GM12874 (cell line): Measurements from ENCODE around the gene CAPN11.

Source experiments
- TF ChIP-seq, protein P1 (sequence below): IDR thresholded peaks from 2 replicates; pipeline ENCODE4 v1.5.1; 2011; ENCODE audit warnings: low read depth, mild to moderate bottlenecking, control low read depth, low read length, moderate library complexity; ENCODE audit not compliant: insufficient read depth

The CAPN11 gene

DNA sequence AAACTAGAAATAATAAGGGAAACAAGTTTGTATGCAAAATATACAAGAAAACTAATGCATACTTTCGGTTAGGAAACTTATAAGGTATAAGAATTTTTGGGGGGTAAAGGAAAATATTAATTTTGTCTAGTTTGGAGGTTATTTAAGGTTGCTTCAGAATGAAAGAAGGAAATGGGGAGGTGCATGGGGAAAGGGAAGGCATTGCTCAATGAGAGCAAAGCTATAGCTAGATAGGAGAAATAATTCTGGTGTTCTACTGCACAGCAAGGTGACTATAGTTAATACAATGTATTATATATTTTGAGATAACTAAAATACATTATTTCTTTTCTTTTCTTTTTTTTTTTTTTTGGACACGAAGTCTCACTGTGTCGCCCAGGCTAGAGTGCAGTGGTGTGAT, 52.7 kb downstream of the CAPN11 start:
- TF ChIP-seq, protein P1, sequence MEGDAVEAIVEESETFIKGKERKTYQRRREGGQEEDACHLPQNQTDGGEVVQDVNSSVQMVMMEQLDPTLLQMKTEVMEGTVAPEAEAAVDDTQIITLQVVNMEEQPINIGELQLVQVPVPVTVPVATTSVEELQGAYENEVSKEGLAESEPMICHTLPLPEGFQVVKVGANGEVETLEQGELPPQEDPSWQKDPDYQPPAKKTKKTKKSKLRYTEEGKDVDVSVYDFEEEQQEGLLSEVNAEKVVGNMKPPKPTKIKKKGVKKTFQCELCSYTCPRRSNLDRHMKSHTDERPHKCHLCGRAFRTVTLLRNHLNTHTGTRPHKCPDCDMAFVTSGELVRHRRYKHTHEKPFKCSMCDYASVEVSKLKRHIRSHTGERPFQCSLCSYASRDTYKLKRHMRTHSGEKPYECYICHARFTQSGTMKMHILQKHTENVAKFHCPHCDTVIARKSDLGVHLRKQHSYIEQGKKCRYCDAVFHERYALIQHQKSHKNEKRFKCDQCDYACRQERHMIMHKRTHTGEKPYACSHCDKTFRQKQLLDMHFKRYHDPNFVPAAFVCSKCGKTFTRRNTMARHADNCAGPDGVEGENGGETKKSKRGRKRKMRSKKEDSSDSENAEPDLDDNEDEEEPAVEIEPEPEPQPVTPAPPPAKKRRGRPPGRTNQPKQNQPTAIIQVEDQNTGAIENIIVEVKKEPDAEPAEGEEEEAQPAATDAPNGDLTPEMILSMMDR = no peak

DNA sequence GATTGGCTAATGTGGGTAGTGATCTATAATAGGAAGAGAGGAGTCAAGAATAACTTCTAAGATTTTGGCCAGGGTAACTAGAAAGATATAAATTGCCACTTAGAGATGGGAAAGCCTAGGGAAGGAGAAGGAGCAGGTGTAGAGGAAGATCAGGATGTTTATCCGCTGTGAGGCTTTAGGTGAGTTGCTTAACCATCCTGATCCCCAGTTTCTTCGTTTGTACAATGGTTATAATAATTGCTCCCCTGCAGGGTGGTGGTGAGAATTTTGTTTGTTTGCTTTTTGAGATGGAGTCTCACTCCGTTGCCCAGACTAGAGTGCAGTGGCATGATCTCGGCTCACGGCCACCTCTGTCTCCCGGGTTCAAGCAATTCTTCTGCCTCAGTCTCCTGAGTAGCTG, 55.7 kb downstream of the CAPN11 start:
- TF ChIP-seq, protein P1 = no peak

DNA sequence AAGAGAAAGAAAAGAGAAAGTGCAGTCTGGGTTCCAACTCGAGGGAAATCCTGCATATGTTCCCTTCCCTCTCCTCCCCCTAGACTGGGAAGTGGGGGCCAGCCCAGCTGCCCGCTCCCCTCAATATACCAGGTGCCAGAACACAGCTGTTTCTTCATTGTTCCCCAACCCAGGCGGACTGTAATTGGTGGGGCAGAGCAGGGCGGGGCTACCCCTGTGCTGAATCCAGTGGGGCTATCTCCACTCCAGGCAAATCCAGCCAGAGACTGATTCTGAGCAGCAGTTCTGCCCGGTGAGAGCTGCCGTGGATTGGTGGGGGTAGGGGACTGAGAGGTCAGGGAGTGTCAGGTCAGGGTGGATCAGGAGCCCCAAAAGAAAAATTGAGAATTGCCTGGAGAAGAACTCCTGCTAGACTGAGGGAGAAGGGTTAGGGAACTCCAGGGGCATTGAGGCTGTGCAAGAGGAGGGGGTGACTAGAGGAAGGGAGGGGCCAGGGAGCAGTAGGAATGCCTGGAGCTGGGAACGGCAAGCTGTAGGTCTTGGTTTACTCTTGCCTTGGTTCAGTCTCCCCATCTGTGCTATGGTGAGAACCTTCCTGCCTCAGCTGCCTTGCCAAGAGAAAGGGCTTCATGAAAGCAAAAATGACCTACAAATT, 58.2 kb downstream of the CAPN11 start, which contains the start of gene MYMX:
TSS of gene MYMX (plus strand) at position 250 of the 655 bp plus-strand sequence. CDS start 546 bp downstream, outside the sequence.
- TF ChIP-seq, protein P1 = no peak

DNA sequence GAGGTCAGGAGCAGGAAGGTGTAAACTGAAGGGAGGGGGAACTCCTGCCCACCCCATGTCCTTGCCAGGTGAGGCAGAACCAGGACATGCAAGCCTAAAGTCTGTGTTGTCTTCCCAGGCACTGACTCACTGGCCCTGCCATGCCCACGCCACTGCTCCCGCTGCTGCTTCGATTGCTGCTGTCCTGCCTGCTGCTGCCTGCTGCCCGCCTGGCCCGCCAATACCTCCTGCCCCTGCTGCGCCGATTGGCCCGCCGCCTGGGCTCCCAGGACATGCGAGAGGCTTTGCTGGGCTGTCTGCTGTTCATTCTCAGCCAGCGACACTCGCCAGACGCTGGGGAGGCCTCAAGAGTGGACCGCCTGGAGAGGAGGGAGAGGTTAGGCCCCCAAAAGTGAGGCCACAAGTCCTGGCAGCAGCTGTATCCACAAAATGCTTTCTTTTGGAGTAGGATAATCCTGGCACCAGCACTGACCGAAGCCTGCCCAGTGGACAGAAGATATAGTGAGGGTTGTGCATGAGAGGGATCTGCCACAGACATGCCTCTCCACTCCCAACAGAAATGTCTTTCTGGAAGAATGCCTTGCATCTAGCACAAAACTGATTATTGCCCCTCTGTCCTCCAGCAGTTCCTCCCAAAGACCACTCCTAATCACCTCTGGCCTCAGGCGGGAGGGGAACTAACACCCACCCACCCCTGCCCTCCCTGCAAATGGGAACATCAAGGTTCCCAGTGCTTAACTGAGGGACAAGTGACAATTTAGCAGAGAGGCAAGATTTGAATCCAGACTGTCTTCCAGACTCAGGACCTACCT, 58.9 kb downstream of the CAPN11 start:
- TF ChIP-seq, protein P1 = no peak

DNA sequence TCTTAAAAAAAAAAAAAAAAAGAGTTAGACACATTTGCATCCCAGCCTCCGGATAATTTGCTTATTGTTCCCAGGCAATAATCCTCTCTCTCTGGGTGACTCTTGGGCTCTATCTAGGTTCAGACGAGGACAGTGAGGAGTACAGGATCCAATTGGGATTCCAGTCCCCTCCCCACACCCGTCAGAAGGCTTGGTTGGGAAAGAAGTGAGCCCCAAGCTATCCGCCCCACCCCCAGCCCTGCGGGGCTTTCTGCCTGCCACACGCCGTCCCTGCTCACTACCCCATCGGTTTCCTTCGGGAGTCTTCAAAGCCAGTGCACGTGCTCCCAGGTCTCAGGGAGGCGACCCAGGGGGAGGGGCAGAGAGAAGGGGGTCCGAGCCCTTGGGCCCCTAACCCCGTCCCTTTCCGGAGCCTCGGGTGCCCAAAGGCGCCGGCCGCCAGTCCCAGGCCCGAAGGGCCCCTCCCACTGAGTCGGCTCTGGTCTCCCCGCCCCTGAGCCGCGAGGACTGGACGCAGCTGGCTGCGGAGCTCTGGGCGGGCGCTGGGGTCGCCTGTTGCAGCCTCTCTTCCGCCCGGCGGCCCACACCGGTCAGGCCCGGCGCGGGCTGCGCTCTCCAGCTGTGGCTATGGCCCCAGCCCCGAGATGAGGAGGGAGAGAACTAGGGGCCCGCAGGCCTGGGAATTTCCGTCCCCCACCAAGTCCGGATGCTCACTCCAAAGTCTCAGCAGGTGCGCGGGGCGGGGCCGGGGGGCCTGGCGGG, 60.6 kb downstream of the CAPN11 start:
- TF ChIP-seq, protein P1 = no peak

DNA sequence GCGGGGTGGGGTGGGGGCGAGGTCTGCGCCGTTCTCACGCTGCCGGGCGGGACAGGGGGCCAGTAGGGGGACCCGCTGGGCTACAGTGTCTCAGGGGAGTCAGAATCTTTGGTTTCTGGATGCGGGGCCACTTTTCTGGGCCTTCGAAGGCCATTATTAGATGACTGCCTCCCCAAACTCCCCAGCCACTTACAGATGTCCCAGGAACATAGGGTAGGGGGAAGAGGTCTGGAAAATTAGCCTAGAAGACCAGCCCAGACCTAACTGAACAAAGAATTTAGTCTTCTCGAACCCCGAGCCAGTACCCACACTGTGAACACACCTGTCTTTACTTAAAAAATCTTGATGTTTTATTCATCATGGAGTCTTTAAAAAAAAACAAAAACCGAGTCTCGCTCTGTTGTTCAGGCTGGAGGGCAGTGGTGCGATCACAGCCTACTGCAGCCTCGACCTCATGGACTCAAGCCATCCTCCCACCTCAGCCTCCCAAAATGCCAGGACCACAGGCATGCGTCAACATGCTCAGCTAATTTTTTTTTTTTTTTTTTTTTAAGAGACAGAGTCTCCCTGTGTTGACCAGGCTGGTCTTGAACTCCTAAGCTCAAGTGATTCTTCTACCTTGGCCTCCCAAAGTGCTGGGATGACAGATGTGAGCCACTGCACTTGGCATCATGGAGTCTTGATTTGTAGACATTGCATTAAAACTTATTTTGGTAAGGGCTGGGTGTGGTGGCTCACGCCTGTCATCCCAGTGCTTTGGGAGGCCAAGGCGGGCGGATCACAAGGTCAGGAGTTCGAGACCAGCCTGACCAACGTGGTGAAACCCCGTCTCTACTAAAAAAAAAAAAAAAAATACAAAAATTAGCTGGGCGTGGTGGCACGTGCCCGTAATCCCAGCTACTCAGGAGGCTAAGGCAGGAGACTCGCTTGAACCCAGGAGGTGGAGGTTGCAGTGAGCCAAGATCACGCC, 61.5 kb downstream of the CAPN11 start:
- TF ChIP-seq, protein P1 = no peak
